NCI-H2171 treated with DMSO at 0.1 percent for 48 hours (cell line): ENCODE data around the gene RMI1.
A peak's percentile ranks its signal among the peaks of the same experiment; 100 is the strongest.
"Not testable (repeated sequence)": the region's sequence is repeated elsewhere in the genome, so short reads cannot be mapped to it uniquely, and the experiment has no call there.

Experiments used
- DNase-seq: peaks from one replicate; lab custom pipeline; 2025; lab: John Stamatoyannopoulos, UW

RMI1 gene

GRCh38 chr9:83980395-83981125, at the start of gene RMI1:
Gene RMI1, plus strand, starts transcription at chr9:83980805. Its CDS starts 20,182 bp downstream, at chr9:84000987.
- peak; percentile 96 for DNase-seq

GRCh38 chr9:83930881-83931280, 49.7 kb upstream of the RMI1 start:
- DNase-seq = no peak

- no peak for DNase-seq
Measured at GRCh38 chr9:83932011-83932410, 48.6 kb upstream of the RMI1 start.

GRCh38 chr9:83932851-83933250, 47.8 kb upstream of the RMI1 start:
- DNase-seq = no peak

GRCh38 chr9:83933790-83934189, 46.8 kb upstream of the RMI1 start:
- no peak for DNase-seq

- no peak for DNase-seq
Measured at GRCh38 chr9:83934569-83935275, 45.9 kb upstream of the RMI1 start.

GRCh38 chr9:83935276-83935935, 45.2 kb upstream of the RMI1 start:
- DNase-seq = no peak

GRCh38 chr9:83936523-83936922, 44.1 kb upstream of the RMI1 start:
- DNase-seq = no peak

- peak; percentile 60 for DNase-seq
Measured at GRCh38 chr9:83937861-83938455, 42.6 kb upstream of the RMI1 start.

- DNase-seq = no peak
Measured at GRCh38 chr9:83940590-83941303, 39.9 kb upstream of the RMI1 start.

- DNase-seq = not testable (repeated sequence)
Measured at GRCh38 chr9:83948096-83948495, 32.5 kb upstream of the RMI1 start.

GRCh38 chr9:83956086-83956435, 24.5 kb upstream of the RMI1 start:
- peak; percentile 23 for DNase-seq

- peak; percentile 72 for DNase-seq
Measured at GRCh38 chr9:83956436-83957247, 24.0 kb upstream of the RMI1 start.

- no peak for DNase-seq
Measured at GRCh38 chr9:83957248-83957513, 23.4 kb upstream of the RMI1 start.

GRCh38 chr9:83959061-83959460, 21.5 kb upstream of the RMI1 start:
- DNase-seq = peak; percentile 56

GRCh38 chr9:83960991-83961390, 19.6 kb upstream of the RMI1 start:
- no peak for DNase-seq

- DNase-seq = no peak
Measured at GRCh38 chr9:83962165-83962564, 18.4 kb upstream of the RMI1 start.

- peak; percentile 38 for DNase-seq
Measured at GRCh38 chr9:83964973-83965349, 15.6 kb upstream of the RMI1 start.

GRCh38 chr9:83965350-83966208, 15.0 kb upstream of the RMI1 start:
- peak; percentile 65 for DNase-seq

- DNase-seq = no peak
Measured at GRCh38 chr9:83966209-83966582, 14.4 kb upstream of the RMI1 start.

GRCh38 chr9:83967073-83967472, 13.5 kb upstream of the RMI1 start:
- DNase-seq = no peak
